Stimulated activated CD4-positive, alpha-beta T cell treated with anti-CD3 and anti-CD28 coated beads, Interleukin-4, amount 100 ng/mL, for 48 hours (primary cell): Measurements from ENCODE around the gene NRTN.
A peak's percentile ranks its signal among the peaks of the same experiment; 100 is the strongest.

Source experiments
- DNase-seq, 2 donors: peaks; one replicate each; pipeline ENCODE4 v3.0.0-alpha.2; 2020; ENCODE audit warnings: low read depth in 2 of 2

NRTN gene

DNA sequence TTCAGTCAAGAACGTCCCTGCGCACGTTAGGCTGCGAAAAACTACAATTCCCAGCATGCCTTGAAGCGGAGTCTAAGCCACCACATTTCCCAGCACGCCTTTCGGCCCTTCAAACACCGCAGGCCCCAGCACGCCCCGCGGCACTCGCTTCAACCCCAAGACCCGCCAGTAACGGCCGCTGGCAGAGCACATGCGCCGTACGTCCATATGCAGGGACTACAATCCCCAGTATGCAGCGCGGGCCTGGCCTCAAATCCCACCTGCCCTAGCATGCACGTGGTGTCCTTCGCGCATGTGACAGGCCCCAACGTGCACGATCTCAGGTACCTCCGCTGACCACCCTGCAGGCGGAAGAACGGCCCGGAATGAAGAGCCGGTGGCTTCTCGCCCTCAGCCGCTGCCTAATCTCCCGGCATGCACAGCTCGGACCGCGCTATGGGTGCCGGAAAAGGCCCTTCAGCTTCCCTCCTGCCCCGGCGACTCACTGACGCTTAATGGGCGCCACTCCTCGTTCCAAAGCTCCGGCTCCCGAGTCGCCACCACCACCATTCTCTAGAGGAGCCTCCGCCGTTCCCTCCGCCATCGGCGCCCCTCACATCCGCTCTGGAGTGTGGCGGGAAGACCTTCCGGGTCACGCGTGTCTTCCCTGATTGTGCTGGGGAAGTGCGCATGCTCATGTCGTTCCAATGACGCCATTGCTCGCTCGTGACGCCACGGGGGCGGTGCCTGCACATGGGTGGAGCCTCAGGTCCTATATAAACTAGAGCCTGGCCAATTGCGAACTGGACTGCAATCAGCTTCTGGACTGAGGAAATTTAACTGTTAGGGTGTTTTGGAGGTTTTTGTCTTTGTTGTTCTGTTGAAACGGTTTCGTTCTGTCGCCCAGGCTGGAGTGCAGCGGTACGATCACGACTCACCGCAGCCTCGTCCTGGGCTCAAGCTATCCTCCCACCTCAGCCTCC, 14.0 kb upstream of the NRTN start, which contains the start of gene DUS3L:
DUS3L (minus strand) TSS at position 605 of the 962 bp plus-strand sequence; CDS start at position 583, 22 bp downstream.
- peak; percentile 95 to 96 for DNase-seq

DNA sequence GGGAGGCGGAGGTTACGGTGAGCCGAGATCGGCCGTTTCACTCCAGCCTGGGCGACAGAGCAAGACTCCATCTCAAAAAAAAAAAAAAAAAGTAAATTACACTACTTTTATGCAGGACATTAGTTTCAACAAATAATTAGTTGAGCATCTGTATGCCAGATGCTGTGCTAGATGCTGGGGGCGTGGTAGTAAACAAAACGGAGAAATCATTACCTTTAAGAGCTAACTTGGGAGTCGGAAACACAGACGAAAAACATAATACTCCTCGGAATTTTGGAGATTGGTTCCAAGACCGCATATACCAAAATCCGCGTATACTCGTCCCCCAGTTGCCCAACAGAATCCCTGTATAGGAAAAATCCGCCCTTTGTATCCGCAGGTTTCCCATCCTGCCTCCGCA, 12.6 kb upstream of the NRTN start:
- DNase-seq = no peak

GRCh38 chr19:5793188-5793587, 11.7 kb upstream of the NRTN start:
- DNase-seq = no peak

DNA sequence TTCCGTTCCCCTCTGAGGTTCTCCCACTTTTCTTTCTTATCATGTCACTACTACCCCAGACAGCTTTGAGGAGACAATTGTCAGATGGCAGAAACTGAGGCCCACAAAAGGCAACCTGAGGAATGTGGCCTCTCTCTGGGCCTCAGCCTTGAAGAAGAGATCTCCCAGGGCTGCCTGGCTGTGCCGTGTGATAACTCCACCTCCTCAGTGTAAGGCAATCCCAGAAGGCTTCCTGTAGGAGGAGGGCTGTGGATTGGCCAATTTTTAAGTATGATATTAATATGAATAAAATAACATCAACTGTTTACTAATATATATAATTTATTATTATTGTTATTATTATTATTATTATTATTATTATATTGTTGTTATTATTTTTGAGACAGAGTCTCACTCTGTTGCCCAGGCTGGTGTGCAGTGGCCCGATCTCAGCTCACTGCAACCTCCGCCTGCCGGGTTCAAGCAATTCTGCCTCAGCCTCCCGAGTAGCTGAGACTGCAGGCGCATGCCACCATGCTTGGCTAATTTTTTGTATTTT, 9.4 kb upstream of the NRTN start:
- DNase-seq = no peak

DNA sequence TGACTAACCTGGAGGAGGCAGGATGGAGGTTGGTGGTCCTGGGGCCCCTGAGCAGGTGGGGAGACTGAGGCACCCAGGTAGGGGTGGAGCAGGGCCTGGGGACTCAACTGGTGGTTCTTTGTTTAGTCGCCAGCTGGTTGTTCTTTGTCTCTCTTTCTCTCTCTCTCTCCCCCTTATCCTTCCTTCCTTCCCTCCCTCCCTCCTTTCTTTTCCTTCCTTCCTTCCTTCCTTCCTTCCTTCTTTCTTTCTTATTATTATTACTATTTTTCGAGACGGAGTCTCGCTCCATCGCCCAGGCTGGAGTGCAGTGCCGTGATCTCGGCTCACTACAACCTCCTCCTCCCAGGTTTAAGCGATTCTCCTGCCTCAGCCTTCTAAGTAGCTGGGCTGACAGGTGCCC, 6.6 kb upstream of the NRTN start:
- DNase-seq = no peak

GRCh38 chr19:5799247-5800241, 5.3 kb upstream of the NRTN start:
- DNase-seq = no peak

GRCh38 chr19:5800361-5801270, 4.3 kb upstream of the NRTN start:
- no peak for DNase-seq

- DNase-seq = no peak
Observed at GRCh38 chr19:5801796-5802619, 2.9 kb upstream of the NRTN start.

DNA sequence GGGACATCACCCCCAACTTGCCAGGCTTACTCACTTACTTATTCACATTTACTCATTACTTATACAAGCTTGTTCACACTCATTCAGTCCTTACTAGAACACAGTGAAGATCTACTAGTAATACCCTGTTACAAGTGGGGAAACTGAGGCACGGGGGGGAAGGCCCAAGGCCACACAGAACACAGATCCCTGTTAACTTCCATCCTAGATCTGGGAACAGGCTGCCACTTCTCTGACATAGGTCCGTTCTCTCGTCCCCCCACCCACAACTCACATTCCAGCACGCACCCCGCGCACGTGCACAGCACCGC, 1.5 kb upstream of the NRTN start:
- DNase-seq = no peak

- DNase-seq = peak; percentile 92 to 95
Observed at GRCh38 chr19:5803752-5804515, 933 bp upstream of the NRTN start.

- peak; percentile 44 to 54 for DNase-seq
Observed at GRCh38 chr19:5805462-5806132, 730 bp downstream of the NRTN start.

DNA sequence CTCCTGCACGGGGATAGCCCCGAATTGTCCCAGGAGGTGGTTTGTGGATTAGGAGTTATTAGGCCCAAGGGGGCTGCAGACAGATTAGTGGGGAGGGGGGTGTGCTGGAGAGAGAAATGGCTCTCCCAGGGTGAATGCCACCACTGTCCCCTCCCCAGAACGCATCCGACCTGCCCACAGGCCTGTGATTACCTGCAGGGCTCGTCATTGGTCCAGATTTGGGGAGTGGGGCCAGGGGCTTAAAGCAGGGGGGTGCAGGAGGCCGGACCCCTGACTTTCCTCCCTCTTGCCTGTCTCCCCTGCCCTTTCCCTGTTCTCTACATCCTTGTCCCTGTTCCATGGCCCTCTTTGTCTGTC, 1.2 kb downstream of the NRTN start:
- no peak for DNase-seq

DNA sequence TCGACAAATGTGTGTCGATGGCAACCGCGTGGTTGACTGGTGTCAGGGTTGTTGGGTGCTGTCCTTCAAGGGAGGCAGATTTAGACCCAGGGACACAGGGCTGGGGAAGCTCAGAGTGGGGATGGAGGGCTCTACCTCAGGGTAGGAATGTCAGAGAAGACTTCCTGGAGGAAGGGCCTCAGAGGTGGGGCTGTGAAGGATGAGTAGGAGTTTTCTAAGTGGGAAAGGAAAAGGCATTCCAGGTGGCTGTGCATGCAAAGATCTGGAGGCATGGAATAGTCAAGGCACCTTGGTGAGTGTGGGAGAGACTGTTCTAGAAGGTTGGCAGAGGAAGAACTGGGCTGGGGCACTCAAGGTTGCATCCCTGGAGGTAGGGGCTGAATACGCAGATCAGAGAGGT, 2.0 kb downstream of the NRTN start:
- DNase-seq = no peak

DNA sequence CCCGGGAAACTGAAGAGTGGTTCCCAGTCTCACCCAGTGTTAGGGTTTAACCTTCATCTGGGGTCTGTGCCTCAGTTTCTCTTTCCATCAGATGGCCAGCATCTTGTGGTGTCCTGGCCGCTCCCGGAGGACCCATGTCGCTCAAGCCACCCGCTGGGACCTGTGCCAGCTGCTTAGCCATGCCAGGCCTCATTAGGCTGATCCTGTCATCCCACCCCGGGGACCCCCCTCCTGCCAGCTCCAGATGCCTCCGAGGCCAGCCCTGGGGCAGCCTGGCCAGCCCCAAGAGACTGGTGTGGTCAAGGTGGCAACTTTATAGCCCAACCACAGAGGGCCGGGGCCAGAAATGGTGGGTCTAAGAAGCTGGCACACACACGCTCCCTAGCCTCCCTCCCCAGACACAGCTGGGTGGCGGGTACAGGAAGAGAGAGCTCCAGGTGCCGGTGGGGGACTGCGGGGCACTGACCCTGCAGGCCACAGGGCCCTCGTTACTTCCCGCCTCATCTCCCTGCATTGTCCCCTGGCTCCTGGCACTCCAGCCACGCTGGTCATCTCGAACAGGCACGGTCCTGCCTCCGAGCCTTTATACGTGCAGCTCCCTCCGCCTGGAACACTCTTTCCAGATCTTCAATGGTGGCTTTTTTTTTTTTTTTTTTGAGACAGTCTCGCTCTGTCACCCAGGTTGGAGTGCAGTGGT, 3.4 kb downstream of the NRTN start:
- no peak for DNase-seq

DNA sequence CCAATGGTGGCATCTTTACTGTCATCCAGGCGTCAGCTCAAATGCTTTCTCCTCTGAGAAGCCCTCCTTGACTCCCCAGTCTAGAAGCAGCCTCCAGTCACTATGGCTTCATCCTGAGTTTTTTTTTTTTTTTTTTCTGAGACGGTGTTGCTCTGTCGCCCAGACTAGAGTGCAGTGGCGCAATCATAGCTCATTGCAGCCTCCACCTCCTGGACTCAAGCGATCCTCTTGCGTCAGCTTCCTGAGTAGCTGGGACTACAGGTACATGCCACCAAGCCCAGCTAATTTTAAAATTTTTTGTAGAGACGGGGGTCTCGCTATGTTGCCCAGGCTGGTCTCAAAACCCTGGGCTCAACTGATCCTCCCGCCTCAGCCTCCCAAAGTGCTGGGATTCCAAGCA, 4.2 kb downstream of the NRTN start:
- no peak for DNase-seq

GRCh38 chr19:5809469-5809868, 4.6 kb downstream of the NRTN start:
- no peak for DNase-seq

DNA sequence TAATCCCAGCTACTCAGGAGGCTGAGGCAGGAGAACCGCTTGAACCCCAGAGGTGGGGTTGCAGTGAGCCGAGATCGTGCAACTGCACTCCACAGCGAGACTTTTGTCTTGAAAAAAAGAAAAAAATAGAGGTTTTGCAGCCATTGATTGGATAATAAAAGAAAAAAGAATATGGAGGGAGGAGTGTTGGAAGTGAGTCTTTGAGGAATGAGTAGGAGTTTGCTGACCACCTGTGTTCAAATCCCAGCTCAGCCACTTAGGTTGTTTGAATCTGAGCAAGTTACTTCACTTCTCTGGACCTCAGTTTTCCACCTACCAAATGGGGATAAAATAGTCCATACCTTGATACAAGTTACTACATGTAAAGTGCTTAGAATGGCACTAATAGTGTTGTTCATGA, 6.2 kb downstream of the NRTN start:
- no peak for DNase-seq

DNA sequence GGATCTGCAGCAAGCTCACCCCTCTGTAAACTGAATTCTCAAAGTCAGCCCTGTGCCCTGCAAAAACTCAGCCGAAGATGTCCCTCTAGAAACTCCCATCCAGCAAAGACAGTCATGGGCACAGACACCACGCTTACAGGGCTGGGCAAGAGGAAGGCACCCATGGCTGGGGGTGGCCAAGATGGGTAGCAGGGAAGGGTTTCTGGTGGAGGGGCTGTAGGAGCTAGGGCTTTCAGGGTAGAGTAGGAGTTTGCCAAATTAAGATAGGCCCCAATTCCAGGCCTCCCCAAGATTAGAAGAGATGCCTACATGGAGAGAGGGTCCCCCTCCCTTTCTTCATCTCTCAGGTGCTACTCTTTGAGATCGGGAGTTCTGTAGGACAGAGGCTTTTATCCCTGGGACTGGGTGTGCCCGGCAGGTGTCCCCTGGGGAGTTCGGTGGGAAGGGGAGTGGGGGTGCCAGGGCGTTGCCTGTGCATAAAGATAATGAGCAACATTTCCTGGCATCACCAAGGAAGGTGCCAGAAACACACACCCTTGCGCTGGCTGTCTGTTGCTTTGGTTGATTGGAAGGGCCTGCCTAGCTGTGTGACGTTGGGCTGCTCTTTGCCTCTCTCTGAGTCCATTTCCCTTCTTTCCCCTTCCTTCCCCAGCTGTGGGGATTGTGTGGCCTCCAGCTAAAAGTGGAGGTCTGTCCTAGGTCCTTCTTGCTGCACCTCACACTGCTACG, 9.4 kb downstream of the NRTN start:
- DNase-seq = no peak
